HCT116 (cell line): ENCODE results near the gene ATP7B. TPM values are rescaled to one million over a fixed set of nuclear protein-coding genes. Genes with fewer than 3 reads are reported as not detected.

ENCODE experiments used
- ATAC-seq: fragments of 200-7000 bp; cut with Tn5 transposase; 2 replicates; pipeline ENCODE4 v1.9.1; 2020; ENCODE audit warnings: mild to moderate bottlenecking, moderate library complexity
- BruUV-seq: library from RNA; stranded (reverse); fragments of 400-500 nt; replicated peaks from 2 replicates; lab custom pipeline; 2021; lab: Mats Ljungman, UMichigan
- CTCF ChIA-PET: fragments of 300-600 bp; sonication (Branson Sonifier 250); formaldehyde crosslinking; loops from one replicate; lab custom pipeline; 2021; ENCODE audit warnings: antibody characterized with exemption; lab: Charles Lee
- POLR2A ChIA-PET: fragments of 300-600, 350-600 bp; sonication (Branson Sonifier 250); formaldehyde crosslinking; loops from one replicate; lab custom pipeline; 2021; ENCODE audit warnings: antibody characterized with exemption; lab: Charles Lee
- RAD21 ChIA-PET, 2 experiments: fragments of 300-600 bp; sonication (Branson Sonifier 250); formaldehyde crosslinking; loops; one replicate each; lab custom pipeline; 2023; ENCODE audit warnings: low total read pairs in 2 of 2; ENCODE audit not compliant: uncharacterized antibody in 2 of 2, unreplicated experiment in 2 of 2, low non-redundant PET in 1 of 2; lab: Charles Lee
- DNase-seq: peaks from one replicate; pipeline ENCODE4 v3.0.0-alpha.2; 2010; ENCODE audit warnings: low read depth, low spot score
- H2AFZ ChIP-seq: fragments of 200-600 bp; shearing (Covaris generic), sonication (generic); 2 replicates; pipeline ENCODE4 v1.6.1; 2017; ENCODE audit warnings: low read depth, mixed run types, mixed read lengths, antibody characterized with exemption, low read length; ENCODE audit not compliant: poor library complexity, severe bottlenecking
- H3K27ac ChIP-seq: 2 replicates; pipeline ENCODE4 v1.5.1; 2012; ENCODE audit warnings: low read depth, low read length
- H3K27me3 ChIP-seq: fragments of 200-600 bp; sonication (generic); 2 replicates; pipeline ENCODE4 v1.6.1; 2016; ENCODE audit warnings: mixed run types, low read length, mixed read lengths; ENCODE audit not compliant: insufficient read depth
- H3K36me3 ChIP-seq, 2 experiments: fragments of 200-500 bp in 1 of 2; fragments of 200-600 bp in 1 of 2; sonication (Bioruptor generic) in 1 of 2; sonication (generic) in 1 of 2; 2 replicates each; pipeline versions ENCODE4 v1.5.1 to v1.6.1; 2014 to 2016; ENCODE audit warnings: low read length in 2 of 2, inconsistent platforms in 1 of 2, mixed read lengths in 1 of 2, mixed run types in 1 of 2; ENCODE audit not compliant: insufficient read depth in 2 of 2, control insufficient read depth in 1 of 2
- H3K4me1 ChIP-seq, 2 experiments: fragments of 200-600 bp in 1 of 2; sonication (generic) in 1 of 2; 2 replicates each; pipeline versions ENCODE4 v1.5.1 to v1.6.1; 2012 to 2017; ENCODE audit warnings: low read length in 2 of 2, inconsistent platforms in 1 of 2, mild to moderate bottlenecking in 1 of 2, mixed read lengths in 1 of 2, mixed run types in 1 of 2, moderate library complexity in 1 of 2; ENCODE audit not compliant: insufficient read depth in 2 of 2, control insufficient read depth in 1 of 2
- H3K4me2 ChIP-seq: fragments of 200-600 bp; sonication (generic); 2 replicates; pipeline ENCODE4 v1.6.1; 2017; ENCODE audit warnings: mixed run types, low read length, mixed read lengths
- H3K4me3 ChIP-seq, 2 experiments: fragments of 200-600 bp in 1 of 2; sonication (generic) in 1 of 2; replicated peaks in 1 of 2; 2 replicates each; pipeline ENCODE4 v1.5.1; 2011 to 2016; ENCODE audit warnings: low read length in 2 of 2, control low read depth in 1 of 2, low read depth in 1 of 2, mild to moderate bottlenecking in 1 of 2, mixed read lengths in 1 of 2, mixed run types in 1 of 2
- H3K79me2 ChIP-seq: fragments of 200-600 bp; sonication (generic); 2 replicates; pipeline ENCODE4 v1.6.1; 2017; ENCODE audit warnings: mild to moderate bottlenecking, mixed run types, low read length, moderate library complexity, mixed read lengths; ENCODE audit not compliant: insufficient read depth
- H3K9ac ChIP-seq: fragments of 200-600 bp; sonication (generic); 2 replicates; pipeline ENCODE4 v1.6.1; 2016; ENCODE audit warnings: low read length, mixed read lengths
- H3K9me2 ChIP-seq: fragments of 200-600 bp; sonication (generic), shearing (Covaris generic); 2 replicates; pipeline ENCODE4 v1.6.1; 2017; ENCODE audit warnings: mixed run types, mild to moderate bottlenecking, moderate library complexity; ENCODE audit not compliant: insufficient read depth
- H3K9me3 ChIP-seq, 2 experiments: fragments of 200-500 bp in 1 of 2; fragments of 200-600 bp in 1 of 2; sonication (Bioruptor generic) in 1 of 2; sonication (generic) in 1 of 2; 2 replicates each; pipeline ENCODE4 v1.6.1; 2014 to 2017; ENCODE audit warnings: low read length in 2 of 2, mixed read lengths in 2 of 2, inconsistent platforms in 1 of 2, low read depth in 1 of 2, mild to moderate bottlenecking in 1 of 2, mixed run types in 1 of 2, moderate library complexity in 1 of 2; ENCODE audit not compliant: control insufficient read depth in 1 of 2, insufficient read depth in 1 of 2
- H4K20me1 ChIP-seq: fragments of 200-600 bp; sonication (generic), shearing (Covaris generic); 2 replicates; pipeline ENCODE4 v1.6.1; 2017; ENCODE audit warnings: mixed run types, mild to moderate bottlenecking, moderate library complexity; ENCODE audit not compliant: insufficient read depth
- ATF3 ChIP-seq: IDR thresholded peaks from 2 replicates; pipeline ENCODE4 v1.6.1; 2012
- CEBPB ChIP-seq: IDR thresholded peaks from 2 replicates; pipeline ENCODE4 v1.6.1; 2012; ENCODE audit warnings: low read depth
- EGR1 ChIP-seq: IDR thresholded peaks from 2 replicates; pipeline ENCODE4 v1.6.1; 2012; ENCODE audit warnings: low read depth
- EZH2 ChIP-seq: fragments of 200-600 bp; sonication (generic); IDR thresholded peaks from 2 replicates; pipeline ENCODE4 v1.6.1; 2017; ENCODE audit warnings: antibody characterized with exemption, mixed run types
- FOSL1 ChIP-seq: IDR thresholded peaks from 2 replicates; pipeline ENCODE4 v1.6.1; 2012; ENCODE audit warnings: low read depth
- JUND ChIP-seq: IDR thresholded peaks from 2 replicates; pipeline ENCODE4 v1.6.1; 2012
- MAX ChIP-seq: IDR thresholded peaks from 2 replicates; pipeline ENCODE4 v1.6.1; 2012
- POLR2A ChIP-seq: IDR thresholded peaks from 2 replicates; pipeline ENCODE4 v1.7.0; 2011; ENCODE audit warnings: borderline replicate concordance; ENCODE audit not compliant: insufficient read depth, insufficient read length; ENCODE audit errors: extremely low read depth
- POLR2AphosphoS5 ChIP-seq: IDR thresholded peaks from 2 replicates; pipeline ENCODE4 v1.6.1; 2011; ENCODE audit warnings: mild to moderate bottlenecking, low read depth, low read length, moderate library complexity
- ZBTB33 ChIP-seq: IDR thresholded peaks from 2 replicates; pipeline ENCODE4 v1.6.1; 2011; ENCODE audit warnings: mild to moderate bottlenecking, low read length, moderate library complexity; ENCODE audit not compliant: insufficient replicate concordance; ENCODE audit errors: extremely low read depth
- ZNF274 ChIP-seq: fragments of 200-500 bp; sonication (Bioruptor generic); IDR thresholded peaks from 2 replicates; pipeline ENCODE4 v1.6.1; 2014; ENCODE audit warnings: mild to moderate bottlenecking, low read depth, low read length, inconsistent platforms
- intact Hi-C: fragments of 100-400 bp; cut with micrococcal nuclease; formaldehyde crosslinking; loops from 2 replicates; pipeline ENCODE4 v1.10.0; 2022
- total RNA-seq: library from RNA; stranded (reverse); gene quantifications from one replicate; pipeline ENCODE4 v1.2.1, GENCODE V29; 2021; ENCODE audit not compliant: unreplicated experiment
- TF ChIP-seq, protein P1 (sequence below): IDR thresholded peaks from 2 replicates; pipeline ENCODE4 v1.6.1; 2012; ENCODE audit warnings: low read depth

The ATP7B gene
- total RNA-seq, 1 experiment from 2014 or later: 10.3 TPM

DNA sequence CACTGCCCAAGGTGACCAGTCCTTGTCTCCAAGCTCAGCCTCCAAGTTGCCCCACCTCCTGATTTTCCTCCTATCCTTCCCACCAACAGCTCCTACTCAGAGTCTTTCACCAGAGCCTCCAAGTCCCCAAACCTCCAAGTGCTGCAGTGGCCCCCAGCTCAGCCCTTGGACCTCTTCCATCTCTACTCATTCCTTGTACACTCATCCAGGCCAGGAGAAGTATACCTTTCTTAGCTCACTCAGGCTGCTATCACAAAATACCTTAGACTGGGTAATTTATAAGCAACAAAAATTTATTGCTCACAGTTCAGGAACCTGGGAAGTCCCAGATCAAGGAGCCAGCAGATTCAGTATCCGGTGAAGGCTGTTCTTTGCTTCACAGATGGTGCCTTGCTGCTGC is 11.3 kb downstream of the ATP7B start:
- Histone ChIP-seq H3K27me3 (no peaks in the 10 kb centered on the region), H3K36me3 (no peaks in the 10 kb centered on the region), H3K4me1 (peaks cover 0 to 5% of the 10 kb centered on the region in 2 experiments; a peak in 1 of 4 replicates), H4K20me1 (no peaks in the 10 kb centered on the region), H3K9ac (no peak overlapping the region), H3K4me3 (no peak overlapping the region), H3K9me3 (no peaks in the 10 kb centered on the region), H3K4me2 (no peak overlapping the region), H2AFZ (no peak overlapping the region), H3K79me2 (no peaks in the 10 kb centered on the region), H3K27ac (no peak overlapping the region), H3K9me2 (no peaks in the 10 kb centered on the region)
- ChIA-PET POLR2A (no interaction called here), CTCF (interaction anchor here (0.7 kb wide), 1 partner anchor 451 kb away, joined by 3 read pairs; no protein-coding TSS in a partner anchor), RAD21 (no interaction called here)
- TF ChIP-seq MAX (no peak), ZNF274 (no peak), ZBTB33 (no peak), FOSL1 (no peak), EZH2 (no peak)
- no peak for ATAC-seq
- BruUV-seq: no TSS peak
- intact Hi-C loops: loop anchor here (5.0 kb wide), 1 partner anchor 127 kb away; the partner anchor contains the start of gene NEK5
- no peak for DNase-seq

DNA sequence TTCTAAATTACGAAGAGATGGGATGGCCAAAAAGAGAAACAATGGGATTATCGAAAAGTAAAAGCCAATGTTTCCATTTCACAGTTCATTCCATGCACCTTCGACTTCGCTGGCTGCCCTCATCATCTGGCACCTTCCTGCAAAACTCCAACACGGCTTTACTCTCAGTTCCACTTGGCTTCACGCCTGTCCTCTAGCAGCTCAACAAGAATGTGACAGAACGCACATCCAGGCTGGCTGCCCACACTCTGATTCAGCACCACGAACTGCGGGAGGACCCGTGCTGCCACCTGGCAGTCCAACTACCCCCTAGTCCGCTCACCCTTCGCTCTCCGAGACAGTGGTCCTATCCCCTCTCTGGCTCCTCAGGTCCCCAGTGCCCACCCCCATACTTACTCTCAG is 11.7 kb downstream of the ATP7B start:
- DNase-seq: no peak
- no peaks in the 10 kb centered on the region for H3K36me3 ChIP-seq
- peaks cover 0 to 5% of the 10 kb centered on the region in 2 experiments; a peak in 1 of 4 replicates for H3K4me1 ChIP-seq
- no peak overlapping the region for H3K9ac ChIP-seq
- no peak overlapping the region for H3K4me2 ChIP-seq
- no peak for ATAC-seq
- RAD21 ChIA-PET: no interaction called here
- CTCF ChIA-PET: no interaction called here
- no peaks in the 10 kb centered on the region for H3K79me2 ChIP-seq
- H3K9me3 ChIP-seq: no peaks in the 10 kb centered on the region
- POLR2A ChIA-PET: no interaction called here
- no peak overlapping the region for H3K4me3 ChIP-seq
- intact Hi-C loops: no loop called here
- BruUV-seq: no TSS peak
- no peak overlapping the region for H3K27ac ChIP-seq
- H3K27me3 ChIP-seq: no peaks in the 10 kb centered on the region
- H3K9me2 ChIP-seq: no peaks in the 10 kb centered on the region
- H4K20me1 ChIP-seq: no peaks in the 10 kb centered on the region
- no peak overlapping the region for H2AFZ ChIP-seq
- TF ChIP-seq POLR2AphosphoS5: no peak
- TF ChIP-seq MAX: no peak
- no peak for TF ChIP-seq CEBPB
- TF ChIP-seq POLR2A: no peak
- TF ChIP-seq, protein P1, sequence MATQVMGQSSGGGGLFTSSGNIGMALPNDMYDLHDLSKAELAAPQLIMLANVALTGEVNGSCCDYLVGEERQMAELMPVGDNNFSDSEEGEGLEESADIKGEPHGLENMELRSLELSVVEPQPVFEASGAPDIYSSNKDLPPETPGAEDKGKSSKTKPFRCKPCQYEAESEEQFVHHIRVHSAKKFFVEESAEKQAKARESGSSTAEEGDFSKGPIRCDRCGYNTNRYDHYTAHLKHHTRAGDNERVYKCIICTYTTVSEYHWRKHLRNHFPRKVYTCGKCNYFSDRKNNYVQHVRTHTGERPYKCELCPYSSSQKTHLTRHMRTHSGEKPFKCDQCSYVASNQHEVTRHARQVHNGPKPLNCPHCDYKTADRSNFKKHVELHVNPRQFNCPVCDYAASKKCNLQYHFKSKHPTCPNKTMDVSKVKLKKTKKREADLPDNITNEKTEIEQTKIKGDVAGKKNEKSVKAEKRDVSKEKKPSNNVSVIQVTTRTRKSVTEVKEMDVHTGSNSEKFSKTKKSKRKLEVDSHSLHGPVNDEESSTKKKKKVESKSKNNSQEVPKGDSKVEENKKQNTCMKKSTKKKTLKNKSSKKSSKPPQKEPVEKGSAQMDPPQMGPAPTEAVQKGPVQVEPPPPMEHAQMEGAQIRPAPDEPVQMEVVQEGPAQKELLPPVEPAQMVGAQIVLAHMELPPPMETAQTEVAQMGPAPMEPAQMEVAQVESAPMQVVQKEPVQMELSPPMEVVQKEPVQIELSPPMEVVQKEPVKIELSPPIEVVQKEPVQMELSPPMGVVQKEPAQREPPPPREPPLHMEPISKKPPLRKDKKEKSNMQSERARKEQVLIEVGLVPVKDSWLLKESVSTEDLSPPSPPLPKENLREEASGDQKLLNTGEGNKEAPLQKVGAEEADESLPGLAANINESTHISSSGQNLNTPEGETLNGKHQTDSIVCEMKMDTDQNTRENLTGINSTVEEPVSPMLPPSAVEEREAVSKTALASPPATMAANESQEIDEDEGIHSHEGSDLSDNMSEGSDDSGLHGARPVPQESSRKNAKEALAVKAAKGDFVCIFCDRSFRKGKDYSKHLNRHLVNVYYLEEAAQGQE: no peak
- TF ChIP-seq ATF3: no peak
- TF ChIP-seq JUND: no peak
- no peak for TF ChIP-seq ZNF274
- no peak for TF ChIP-seq EGR1
